ENCODE data around the gene FRAT1. TPM values are rescaled to one million over a fixed set of nuclear protein-coding genes. Genes with fewer than 3 reads are reported as not detected.

The FRAT1 gene
- polyA plus RNA-seq, 1 of the 3 experiments (the other 2 are of a cell fraction) = 1.8 TPM

DNA sequence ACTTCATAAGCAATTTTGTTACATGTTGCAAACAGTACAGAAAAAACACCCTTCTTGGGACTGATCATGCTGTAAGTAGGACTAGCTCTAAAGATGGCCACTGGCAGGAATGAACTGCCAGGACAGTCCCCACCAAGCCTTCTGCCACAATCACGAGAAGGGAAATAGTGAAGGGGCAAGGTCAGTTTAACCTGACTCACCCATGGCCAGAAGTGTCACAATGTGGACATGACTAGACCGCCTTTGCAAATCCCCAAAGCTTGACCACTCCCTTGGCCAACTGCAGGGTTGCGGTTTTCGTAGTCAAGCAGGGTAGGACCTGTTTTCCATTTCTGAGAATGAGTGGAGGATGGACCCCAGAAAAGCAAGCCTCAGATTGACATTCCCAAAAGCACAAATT is 34.9 kb downstream of the FRAT1 start:
- ChIA-PET CTCF (interaction anchor here (3.4 kb wide), 1 partner anchor 75 kb away, joined by 21 read pairs; no protein-coding TSS in a partner anchor), POLR2A (no interaction called here)
- peaks cover 17 to 33% of the 10 kb centered on the region in 2 experiments for H3K36me3 ChIP-seq (replicated peaks in 1 of 2; ENCODE audit: control insufficient read depth in 1 of 2, insufficient read depth in 2 of 2, low read length in 1 of 2)
- no peaks in the 10 kb centered on the region for H4K20me1 ChIP-seq (ENCODE audit: insufficient read depth)
- no peaks in the 10 kb centered on the region for H3K79me2 ChIP-seq (ENCODE audit: insufficient read depth)
- no peaks in the 10 kb centered on the region for H3K9me2 ChIP-seq
- TF ChIP-seq, protein P1, sequence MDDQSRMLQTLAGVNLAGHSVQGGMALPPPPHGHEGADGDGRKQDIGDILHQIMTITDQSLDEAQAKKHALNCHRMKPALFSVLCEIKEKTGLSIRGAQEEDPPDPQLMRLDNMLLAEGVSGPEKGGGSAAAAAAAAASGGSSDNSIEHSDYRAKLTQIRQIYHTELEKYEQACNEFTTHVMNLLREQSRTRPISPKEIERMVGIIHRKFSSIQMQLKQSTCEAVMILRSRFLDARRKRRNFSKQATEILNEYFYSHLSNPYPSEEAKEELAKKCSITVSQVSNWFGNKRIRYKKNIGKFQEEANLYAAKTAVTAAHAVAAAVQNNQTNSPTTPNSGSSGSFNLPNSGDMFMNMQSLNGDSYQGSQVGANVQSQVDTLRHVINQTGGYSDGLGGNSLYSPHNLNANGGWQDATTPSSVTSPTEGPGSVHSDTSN (IDR thresholded peaks at IDR 0.05) = no peak
- TF ChIP-seq RAD21 (IDR thresholded peaks at IDR 0.05; ENCODE audit: low read length) (no peak), SMC3 (IDR thresholded peaks at IDR 0.05; ENCODE audit: low read depth, low read length) (no peak), YY1 (IDR thresholded peaks at IDR 0.05; ENCODE audit: low read depth) (no peak), EP300 (IDR thresholded peaks at IDR 0.05; ENCODE audit: borderline replicate concordance in 1 of 2, low read depth in 1 of 2, low read length in 1 of 2) (no peak), FOXJ3 (CRISPR knock-in tag; IDR thresholded peaks at IDR 0.05) (no peak), JUND (IDR thresholded peaks at IDR 0.05) (no peak), MEF2A (IDR thresholded peaks at IDR 0.05; ENCODE audit: borderline replicate concordance, low read depth) (no peak), SIN3A (IDR thresholded peaks at IDR 0.05; ENCODE audit: borderline replicate concordance, low read depth, low read length) (no peak)
- TF ChIP-seq, protein P2, sequence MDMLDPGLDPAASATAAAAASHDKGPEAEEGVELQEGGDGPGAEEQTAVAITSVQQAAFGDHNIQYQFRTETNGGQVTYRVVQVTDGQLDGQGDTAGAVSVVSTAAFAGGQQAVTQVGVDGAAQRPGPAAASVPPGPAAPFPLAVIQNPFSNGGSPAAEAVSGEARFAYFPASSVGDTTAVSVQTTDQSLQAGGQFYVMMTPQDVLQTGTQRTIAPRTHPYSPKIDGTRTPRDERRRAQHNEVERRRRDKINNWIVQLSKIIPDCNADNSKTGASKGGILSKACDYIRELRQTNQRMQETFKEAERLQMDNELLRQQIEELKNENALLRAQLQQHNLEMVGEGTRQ (IDR thresholded peaks at IDR 0.05; ENCODE audit: borderline replicate concordance, low read depth, low read length) = no peak
- TF ChIP-seq, protein P3, sequence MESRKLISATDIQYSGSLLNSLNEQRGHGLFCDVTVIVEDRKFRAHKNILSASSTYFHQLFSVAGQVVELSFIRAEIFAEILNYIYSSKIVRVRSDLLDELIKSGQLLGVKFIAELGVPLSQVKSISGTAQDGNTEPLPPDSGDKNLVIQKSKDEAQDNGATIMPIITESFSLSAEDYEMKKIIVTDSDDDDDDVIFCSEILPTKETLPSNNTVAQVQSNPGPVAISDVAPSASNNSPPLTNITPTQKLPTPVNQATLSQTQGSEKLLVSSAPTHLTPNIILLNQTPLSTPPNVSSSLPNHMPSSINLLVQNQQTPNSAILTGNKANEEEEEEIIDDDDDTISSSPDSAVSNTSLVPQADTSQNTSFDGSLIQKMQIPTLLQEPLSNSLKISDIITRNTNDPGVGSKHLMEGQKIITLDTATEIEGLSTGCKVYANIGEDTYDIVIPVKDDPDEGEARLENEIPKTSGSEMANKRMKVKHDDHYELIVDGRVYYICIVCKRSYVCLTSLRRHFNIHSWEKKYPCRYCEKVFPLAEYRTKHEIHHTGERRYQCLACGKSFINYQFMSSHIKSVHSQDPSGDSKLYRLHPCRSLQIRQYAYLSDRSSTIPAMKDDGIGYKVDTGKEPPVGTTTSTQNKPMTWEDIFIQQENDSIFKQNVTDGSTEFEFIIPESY (IDR thresholded peaks at IDR 0.05; ENCODE audit: borderline replicate concordance, low read depth) = no peak
- H3F3A ChIP-seq (replicated peaks; ENCODE audit: insufficient read depth) = peaks cover 4% of the 10 kb centered on the region
- H3K27ac ChIP-seq (ENCODE audit: low read depth in 2 of 2, low read length in 1 of 2) = no peak overlapping the region
- no peak overlapping the region for H3K9ac ChIP-seq
- WGBS (ENCODE audit: low lambda C conversion rate) = 92% methylated on average over 4 of the region's 4 CpGs
- no peak overlapping the region for H3K4me3 ChIP-seq (ENCODE audit: low read depth in 2 of 2, low read length in 1 of 2)
- no peak overlapping the region for H3K4me2 ChIP-seq
- H3K27me3 ChIP-seq (ENCODE audit: insufficient read depth) = no peaks in the 10 kb centered on the region
- H3K9me3 ChIP-seq = no peaks in the 10 kb centered on the region
- H3K4me1 ChIP-seq (ENCODE audit: control insufficient read depth in 1 of 2, insufficient read depth in 2 of 2, low read depth in 1 of 2, low read length in 1 of 2) = peaks cover 0 to 12% of the 10 kb centered on the region in 2 experiments; a peak in 1 of 4 replicates
- no peak overlapping the region for H2AFZ ChIP-seq (ENCODE audit: low read depth)
- no peak for DNase-seq

DNA sequence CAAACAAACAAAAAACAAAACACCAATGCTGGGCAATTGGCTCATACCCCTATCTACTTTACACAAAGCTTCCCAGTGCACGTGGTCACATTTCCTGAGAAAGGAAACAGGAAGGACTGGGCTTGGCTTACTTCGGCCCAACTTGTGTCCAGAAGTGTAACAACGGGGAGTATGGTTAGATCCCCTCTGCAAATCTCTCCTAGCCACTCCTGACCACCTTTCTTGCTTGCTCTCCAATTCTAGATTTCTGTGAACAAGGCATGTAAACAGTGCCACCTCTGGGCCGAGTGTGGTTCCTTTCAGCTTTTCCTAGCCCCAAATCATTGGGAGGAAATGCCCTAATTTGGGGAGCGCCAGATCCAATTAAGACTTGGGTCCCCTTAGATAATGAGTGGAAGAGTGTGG is 36.5 kb downstream of the FRAT1 start:
- Histone ChIP-seq H3K4me2 (no peak overlapping the region), H3K4me3 (ENCODE audit: low read depth in 2 of 2, low read length in 1 of 2) (no peak overlapping the region), H3K79me2 (ENCODE audit: insufficient read depth) (no peaks in the 10 kb centered on the region), H3K9me3 (no peaks in the 10 kb centered on the region), H3K9me2 (no peaks in the 10 kb centered on the region), H3K27ac (ENCODE audit: low read depth in 2 of 2, low read length in 1 of 2) (no peak overlapping the region), H3K4me1 (ENCODE audit: control insufficient read depth in 1 of 2, insufficient read depth in 2 of 2, low read depth in 1 of 2, low read length in 1 of 2) (peaks cover 0 to 6% of the 10 kb centered on the region in 2 experiments; a peak in 1 of 4 replicates), H3K27me3 (ENCODE audit: insufficient read depth) (no peaks in the 10 kb centered on the region), H2AFZ (ENCODE audit: low read depth) (no peak overlapping the region), H3K9ac (no peak overlapping the region), H4K20me1 (ENCODE audit: insufficient read depth) (no peaks in the 10 kb centered on the region), H3F3A (replicated peaks; ENCODE audit: insufficient read depth) (peaks cover 4% of the 10 kb centered on the region), H3K36me3 (replicated peaks in 1 of 2; ENCODE audit: control insufficient read depth in 1 of 2, insufficient read depth in 2 of 2, low read length in 1 of 2) (peaks cover 17 to 47% of the 10 kb centered on the region in 2 experiments)
- ChIA-PET CTCF (interaction anchor here (1.2 to 3.4 kb wide), 2 partner anchors 15 to 77 kb away, joined by 4 to 21 read pairs; no protein-coding TSS in a partner anchor), POLR2A (no interaction called here)
- TF ChIP-seq SMC3 (IDR thresholded peaks at IDR 0.05; ENCODE audit: low read depth, low read length) (peak; percentile 17; the same call in 1 of the 2 replicates), RAD21 (IDR thresholded peaks at IDR 0.05; ENCODE audit: low read length) (peak; percentile 59), NFIC (IDR thresholded peaks at IDR 0.05; ENCODE audit: borderline replicate concordance) (no peak)
- TF ChIP-seq, protein P4, sequence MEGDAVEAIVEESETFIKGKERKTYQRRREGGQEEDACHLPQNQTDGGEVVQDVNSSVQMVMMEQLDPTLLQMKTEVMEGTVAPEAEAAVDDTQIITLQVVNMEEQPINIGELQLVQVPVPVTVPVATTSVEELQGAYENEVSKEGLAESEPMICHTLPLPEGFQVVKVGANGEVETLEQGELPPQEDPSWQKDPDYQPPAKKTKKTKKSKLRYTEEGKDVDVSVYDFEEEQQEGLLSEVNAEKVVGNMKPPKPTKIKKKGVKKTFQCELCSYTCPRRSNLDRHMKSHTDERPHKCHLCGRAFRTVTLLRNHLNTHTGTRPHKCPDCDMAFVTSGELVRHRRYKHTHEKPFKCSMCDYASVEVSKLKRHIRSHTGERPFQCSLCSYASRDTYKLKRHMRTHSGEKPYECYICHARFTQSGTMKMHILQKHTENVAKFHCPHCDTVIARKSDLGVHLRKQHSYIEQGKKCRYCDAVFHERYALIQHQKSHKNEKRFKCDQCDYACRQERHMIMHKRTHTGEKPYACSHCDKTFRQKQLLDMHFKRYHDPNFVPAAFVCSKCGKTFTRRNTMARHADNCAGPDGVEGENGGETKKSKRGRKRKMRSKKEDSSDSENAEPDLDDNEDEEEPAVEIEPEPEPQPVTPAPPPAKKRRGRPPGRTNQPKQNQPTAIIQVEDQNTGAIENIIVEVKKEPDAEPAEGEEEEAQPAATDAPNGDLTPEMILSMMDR (IDR thresholded peaks at IDR 0.05) = peak; percentile 43
- WGBS (ENCODE audit: low lambda C conversion rate) = 99% methylated on average over 5 of the region's 5 CpGs
- DNase-seq = no peak

All from SK-N-SH (cell line).